T-helper 1 cell treated with Interleukin-12 subunit alpha and Interleukin-12 subunit beta and Interleukin-4 antibody, amounts not matched to agents 30 μg/mL and 1 μg/mL, for 36 hours (primary cell): ENCODE measurements around the gene TAF11L14.
"Not testable (repeated sequence)": the region's sequence is repeated elsewhere in the genome, so short reads cannot be mapped to it uniquely, and the experiment has no call there.

Source experiments
- H3K27ac Mint-ChIP-seq: one replicate; pipeline ENCODE4 v1.8.0; 2021; ENCODE audit warnings: mild to moderate bottlenecking, mixed read lengths
- H3K27me3 Mint-ChIP-seq: one replicate; pipeline ENCODE4 v1.8.0; 2021; ENCODE audit warnings: low read depth, mixed read lengths
- H3K36me3 Mint-ChIP-seq: one replicate; pipeline ENCODE4 v1.8.0; 2021; ENCODE audit warnings: low read depth, mixed read lengths
- H3K4me1 Mint-ChIP-seq: one replicate; pipeline ENCODE4 v1.8.0; 2021; ENCODE audit warnings: low read depth, mixed read lengths
- H3K4me3 Mint-ChIP-seq: one replicate; pipeline ENCODE4 v1.8.0; 2021; ENCODE audit warnings: mild to moderate bottlenecking, moderate library complexity, mixed read lengths
- H3K9me3 Mint-ChIP-seq: one replicate; pipeline ENCODE4 v1.8.0; 2021; ENCODE audit warnings: mixed read lengths

The TAF11L14 gene

GRCh38 chr5:17634160-17634559 is at the start of gene TAF11L14:
Gene TAF11L14, plus strand, starts transcription at chr5:17634460.
- H3K4me1 Mint-ChIP-seq = no peaks in the 10 kb centered on the region
- no peaks in the 10 kb centered on the region for H3K27me3 Mint-ChIP-seq
- no peak within 1 kb of the TSS for H3K27ac Mint-ChIP-seq
- H3K36me3 Mint-ChIP-seq = no peaks in the 10 kb centered on the region
- H3K4me3 Mint-ChIP-seq = no peak within 1 kb of the TSS
- H3K9me3 Mint-ChIP-seq = peaks cover 20% of the 10 kb centered on the region

GRCh38 chr5:17585658-17586057 is 48.6 kb upstream of the TAF11L14 start, which contains the start of gene TAF11L7:
Gene TAF11L7, minus strand, starts transcription at chr5:17585758.
- not testable (repeated sequence) for H3K9me3 Mint-ChIP-seq, H3K4me1 Mint-ChIP-seq, H3K27ac Mint-ChIP-seq, H3K27me3 Mint-ChIP-seq, H3K36me3 Mint-ChIP-seq, H3K4me3 Mint-ChIP-seq

DNA sequence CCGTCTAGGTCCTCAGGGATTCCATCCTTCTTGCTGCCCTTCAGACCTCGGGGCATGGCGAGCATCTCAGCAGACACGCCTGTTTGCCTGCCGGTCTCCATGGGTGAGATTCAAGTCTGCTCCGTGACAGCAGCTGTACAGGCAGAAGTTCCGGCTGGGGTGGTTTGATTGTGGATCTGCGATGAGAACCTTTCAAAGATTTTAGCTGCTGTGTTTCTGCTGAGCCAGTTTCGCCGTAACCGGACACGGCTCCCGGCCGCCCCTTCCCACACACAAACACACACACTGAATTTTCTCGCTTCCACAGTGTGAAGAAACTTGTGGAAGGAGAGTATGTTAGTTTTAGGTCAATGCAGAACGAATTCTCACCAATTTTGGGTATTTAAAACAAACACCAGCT is 43.4 kb upstream of the TAF11L14 start, which contains the start of gene TAF11L8:
Gene TAF11L8, minus strand, starts transcription at position 101 of the 400 bp plus-strand sequence.
- H3K4me3 Mint-ChIP-seq, H3K36me3 Mint-ChIP-seq, H3K4me1 Mint-ChIP-seq, H3K27ac Mint-ChIP-seq, H3K27me3 Mint-ChIP-seq, H3K9me3 Mint-ChIP-seq: not testable (repeated sequence)

- H3K4me3 Mint-ChIP-seq, H3K36me3 Mint-ChIP-seq, H3K9me3 Mint-ChIP-seq, H3K27me3 Mint-ChIP-seq, H3K4me1 Mint-ChIP-seq, H3K27ac Mint-ChIP-seq: not testable (repeated sequence)
Observed at GRCh38 chr5:17594255-17594654, 40.0 kb upstream of the TAF11L14 start, which contains the start of gene TAF11L9. Gene TAF11L9, minus strand, starts transcription at chr5:17594394.

DNA sequence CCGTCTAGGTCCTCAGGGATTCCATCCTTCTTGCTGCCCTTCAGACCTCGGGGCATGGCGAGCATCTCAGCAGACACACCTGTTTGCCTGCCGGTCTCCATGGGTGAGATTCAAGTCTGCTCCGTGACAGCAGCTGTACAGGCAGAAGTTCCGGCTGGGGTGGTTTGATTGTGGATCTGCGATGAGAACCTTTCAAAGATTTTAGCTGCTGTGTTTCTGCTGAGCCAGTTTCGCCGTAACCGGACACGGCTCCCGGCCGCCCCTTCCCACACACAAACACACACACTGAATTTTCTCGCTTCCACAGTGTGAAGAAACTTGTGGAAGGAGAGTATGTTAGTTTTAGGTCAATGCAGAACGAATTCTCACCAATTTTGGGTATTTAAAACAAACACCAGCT is 36.5 kb upstream of the TAF11L14 start, which contains the start of gene TAF11L10:
Gene TAF11L10, minus strand, starts transcription at position 101 of the 400 bp plus-strand sequence.
- not testable (repeated sequence) for H3K4me1 Mint-ChIP-seq, H3K27ac Mint-ChIP-seq, H3K36me3 Mint-ChIP-seq, H3K4me3 Mint-ChIP-seq, H3K27me3 Mint-ChIP-seq
- H3K9me3 Mint-ChIP-seq = peaks cover 21% of the 10 kb centered on the region

GRCh38 chr5:17603880-17604279 is 30.4 kb upstream of the TAF11L14 start, which contains the start of gene TAF11L11:
Gene TAF11L11, plus strand, starts transcription at chr5:17604183.
- H3K4me3 Mint-ChIP-seq = not testable (repeated sequence)

GRCh38 chr5:17604951-17605350 is 29.3 kb upstream of the TAF11L14 start:
- Mint-ChIP-seq H3K27me3 (no peaks in the 10 kb centered on the region), H3K4me3 (no peak overlapping the region), H3K4me1 (no peaks in the 10 kb centered on the region), H3K36me3 (no peaks in the 10 kb centered on the region), H3K27ac (no peak overlapping the region), H3K9me3 (peaks cover 31% of the 10 kb centered on the region)

More at GRCh38 chr5:17603880-17604279, 30.4 kb upstream of the TAF11L14 start, which contains the start of gene TAF11L11:
- H3K9me3 Mint-ChIP-seq = peaks cover 37% of the 10 kb centered on the region
- not testable (repeated sequence) for H3K36me3 Mint-ChIP-seq, H3K27ac Mint-ChIP-seq, H3K27me3 Mint-ChIP-seq, H3K4me1 Mint-ChIP-seq

- H3K4me3 Mint-ChIP-seq, H3K4me1 Mint-ChIP-seq, H3K36me3 Mint-ChIP-seq, H3K27me3 Mint-ChIP-seq, H3K27ac Mint-ChIP-seq: not testable (repeated sequence)
- H3K9me3 Mint-ChIP-seq = peaks cover 33% of the 10 kb centered on the region
Observed at GRCh38 chr5:17607461-17607860, 26.8 kb upstream of the TAF11L14 start.

- H3K4me1 Mint-ChIP-seq, H3K27ac Mint-ChIP-seq, H3K36me3 Mint-ChIP-seq, H3K27me3 Mint-ChIP-seq, H3K4me3 Mint-ChIP-seq: not testable (repeated sequence)
- peaks cover 35% of the 10 kb centered on the region for H3K9me3 Mint-ChIP-seq
Observed at GRCh38 chr5:17610092-17610491, 24.2 kb upstream of the TAF11L14 start, which contains the start of gene TAF11L12. Gene TAF11L12, plus strand, starts transcription at chr5:17610392.

GRCh38 chr5:17614872-17615605 is 19.2 kb upstream of the TAF11L14 start:
- peaks cover 37% of the 10 kb centered on the region for H3K9me3 Mint-ChIP-seq
- H3K4me3 Mint-ChIP-seq = no peak overlapping the region

DNA sequence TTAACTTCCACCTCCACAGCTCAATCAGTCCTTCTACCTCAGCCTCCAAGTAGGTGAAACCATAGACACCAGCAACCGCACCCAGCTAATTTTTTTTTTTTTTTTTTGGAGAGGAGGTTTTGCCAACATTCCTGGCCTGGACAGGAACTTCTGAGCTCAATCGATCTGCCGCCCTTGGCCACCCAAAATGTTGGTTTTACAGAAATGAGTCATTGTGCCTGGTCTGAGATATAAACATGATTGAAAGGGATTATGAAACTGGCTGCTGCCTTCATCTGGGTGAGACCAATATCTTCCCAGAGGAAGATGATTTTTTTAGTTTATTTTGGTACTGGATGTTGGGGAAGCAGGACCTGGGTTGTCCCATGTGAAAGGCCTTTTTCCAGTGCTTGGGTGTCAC is 14.9 kb upstream of the TAF11L14 start:
- H3K27ac Mint-ChIP-seq = no peak overlapping the region
- no peaks in the 10 kb centered on the region for H3K27me3 Mint-ChIP-seq
- no peak overlapping the region for H3K4me3 Mint-ChIP-seq
- H3K9me3 Mint-ChIP-seq = peaks cover 31% of the 10 kb centered on the region
- no peaks in the 10 kb centered on the region for H3K4me1 Mint-ChIP-seq
- H3K36me3 Mint-ChIP-seq = no peaks in the 10 kb centered on the region

More at GRCh38 chr5:17614872-17615605, 19.2 kb upstream of the TAF11L14 start:
- no peaks in the 10 kb centered on the region for H3K4me1 Mint-ChIP-seq
- H3K27ac Mint-ChIP-seq = no peak overlapping the region
- H3K27me3 Mint-ChIP-seq = no peaks in the 10 kb centered on the region
- no peaks in the 10 kb centered on the region for H3K36me3 Mint-ChIP-seq

- Mint-ChIP-seq H3K4me3 (no peak overlapping the region), H3K4me1 (no peaks in the 10 kb centered on the region), H3K27me3 (no peaks in the 10 kb centered on the region), H3K27ac (no peak overlapping the region), H3K9me3 (peaks cover 39% of the 10 kb centered on the region), H3K36me3 (no peaks in the 10 kb centered on the region)
Observed at GRCh38 chr5:17620627-17621026, 13.6 kb upstream of the TAF11L14 start.

- Mint-ChIP-seq H3K4me3 (no peak overlapping the region), H3K27me3 (no peaks in the 10 kb centered on the region), H3K27ac (no peak overlapping the region), H3K9me3 (peaks cover 13% of the 10 kb centered on the region), H3K4me1 (no peaks in the 10 kb centered on the region), H3K36me3 (no peaks in the 10 kb centered on the region)
Observed at GRCh38 chr5:17625686-17626085, 8.6 kb upstream of the TAF11L14 start.

DNA sequence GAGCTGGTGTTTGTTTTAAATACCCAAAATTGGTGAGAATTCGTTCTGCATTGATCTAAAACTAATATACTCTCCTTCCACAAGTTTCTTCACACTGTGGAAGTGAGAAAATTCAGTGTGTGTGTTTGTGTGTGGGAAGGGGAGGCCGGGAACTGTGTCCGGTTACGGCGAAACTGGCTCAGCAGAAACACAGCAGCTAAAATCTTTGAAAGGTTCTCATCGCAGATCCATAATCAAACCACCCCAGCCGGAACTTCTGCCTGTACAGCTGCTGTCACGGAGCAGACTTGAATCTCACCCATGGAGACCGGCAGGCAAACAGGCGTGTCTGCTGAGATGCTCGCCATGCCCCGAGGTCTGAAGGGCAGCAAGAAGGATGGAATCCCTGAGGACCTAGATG is 2.5 kb upstream of the TAF11L14 start, which contains the start of gene TAF11L13:
Gene TAF11L13, plus strand, starts transcription at position 301 of the 400 bp plus-strand sequence.
- H3K9me3 Mint-ChIP-seq = peaks cover 20% of the 10 kb centered on the region
- H3K36me3 Mint-ChIP-seq, H3K27ac Mint-ChIP-seq, H3K4me3 Mint-ChIP-seq, H3K27me3 Mint-ChIP-seq, H3K4me1 Mint-ChIP-seq: not testable (repeated sequence)

GRCh38 chr5:17649232-17649631 is 15.0 kb downstream of the TAF11L14 start:
- not testable (repeated sequence) for H3K4me1 Mint-ChIP-seq, H3K4me3 Mint-ChIP-seq, H3K27me3 Mint-ChIP-seq, H3K36me3 Mint-ChIP-seq, H3K27ac Mint-ChIP-seq
- H3K9me3 Mint-ChIP-seq = peaks cover 29% of the 10 kb centered on the region
